Measurements from ENCODE around the gene RPS15. TPM values are rescaled to one million over a fixed set of nuclear protein-coding genes. Genes with fewer than 3 reads are reported as not detected.

RPS15 gene
- total and polyA plus RNA-seq, 2 of the 13 experiments (the other 11 are each of a cell fraction or from before 2014, with no cell fraction given) = 695 to 1,411 TPM

GRCh38 chr19:1446713-1447481 is 8.7 kb downstream of the RPS15 start (continued):
- TF ChIP-seq, protein P1, sequence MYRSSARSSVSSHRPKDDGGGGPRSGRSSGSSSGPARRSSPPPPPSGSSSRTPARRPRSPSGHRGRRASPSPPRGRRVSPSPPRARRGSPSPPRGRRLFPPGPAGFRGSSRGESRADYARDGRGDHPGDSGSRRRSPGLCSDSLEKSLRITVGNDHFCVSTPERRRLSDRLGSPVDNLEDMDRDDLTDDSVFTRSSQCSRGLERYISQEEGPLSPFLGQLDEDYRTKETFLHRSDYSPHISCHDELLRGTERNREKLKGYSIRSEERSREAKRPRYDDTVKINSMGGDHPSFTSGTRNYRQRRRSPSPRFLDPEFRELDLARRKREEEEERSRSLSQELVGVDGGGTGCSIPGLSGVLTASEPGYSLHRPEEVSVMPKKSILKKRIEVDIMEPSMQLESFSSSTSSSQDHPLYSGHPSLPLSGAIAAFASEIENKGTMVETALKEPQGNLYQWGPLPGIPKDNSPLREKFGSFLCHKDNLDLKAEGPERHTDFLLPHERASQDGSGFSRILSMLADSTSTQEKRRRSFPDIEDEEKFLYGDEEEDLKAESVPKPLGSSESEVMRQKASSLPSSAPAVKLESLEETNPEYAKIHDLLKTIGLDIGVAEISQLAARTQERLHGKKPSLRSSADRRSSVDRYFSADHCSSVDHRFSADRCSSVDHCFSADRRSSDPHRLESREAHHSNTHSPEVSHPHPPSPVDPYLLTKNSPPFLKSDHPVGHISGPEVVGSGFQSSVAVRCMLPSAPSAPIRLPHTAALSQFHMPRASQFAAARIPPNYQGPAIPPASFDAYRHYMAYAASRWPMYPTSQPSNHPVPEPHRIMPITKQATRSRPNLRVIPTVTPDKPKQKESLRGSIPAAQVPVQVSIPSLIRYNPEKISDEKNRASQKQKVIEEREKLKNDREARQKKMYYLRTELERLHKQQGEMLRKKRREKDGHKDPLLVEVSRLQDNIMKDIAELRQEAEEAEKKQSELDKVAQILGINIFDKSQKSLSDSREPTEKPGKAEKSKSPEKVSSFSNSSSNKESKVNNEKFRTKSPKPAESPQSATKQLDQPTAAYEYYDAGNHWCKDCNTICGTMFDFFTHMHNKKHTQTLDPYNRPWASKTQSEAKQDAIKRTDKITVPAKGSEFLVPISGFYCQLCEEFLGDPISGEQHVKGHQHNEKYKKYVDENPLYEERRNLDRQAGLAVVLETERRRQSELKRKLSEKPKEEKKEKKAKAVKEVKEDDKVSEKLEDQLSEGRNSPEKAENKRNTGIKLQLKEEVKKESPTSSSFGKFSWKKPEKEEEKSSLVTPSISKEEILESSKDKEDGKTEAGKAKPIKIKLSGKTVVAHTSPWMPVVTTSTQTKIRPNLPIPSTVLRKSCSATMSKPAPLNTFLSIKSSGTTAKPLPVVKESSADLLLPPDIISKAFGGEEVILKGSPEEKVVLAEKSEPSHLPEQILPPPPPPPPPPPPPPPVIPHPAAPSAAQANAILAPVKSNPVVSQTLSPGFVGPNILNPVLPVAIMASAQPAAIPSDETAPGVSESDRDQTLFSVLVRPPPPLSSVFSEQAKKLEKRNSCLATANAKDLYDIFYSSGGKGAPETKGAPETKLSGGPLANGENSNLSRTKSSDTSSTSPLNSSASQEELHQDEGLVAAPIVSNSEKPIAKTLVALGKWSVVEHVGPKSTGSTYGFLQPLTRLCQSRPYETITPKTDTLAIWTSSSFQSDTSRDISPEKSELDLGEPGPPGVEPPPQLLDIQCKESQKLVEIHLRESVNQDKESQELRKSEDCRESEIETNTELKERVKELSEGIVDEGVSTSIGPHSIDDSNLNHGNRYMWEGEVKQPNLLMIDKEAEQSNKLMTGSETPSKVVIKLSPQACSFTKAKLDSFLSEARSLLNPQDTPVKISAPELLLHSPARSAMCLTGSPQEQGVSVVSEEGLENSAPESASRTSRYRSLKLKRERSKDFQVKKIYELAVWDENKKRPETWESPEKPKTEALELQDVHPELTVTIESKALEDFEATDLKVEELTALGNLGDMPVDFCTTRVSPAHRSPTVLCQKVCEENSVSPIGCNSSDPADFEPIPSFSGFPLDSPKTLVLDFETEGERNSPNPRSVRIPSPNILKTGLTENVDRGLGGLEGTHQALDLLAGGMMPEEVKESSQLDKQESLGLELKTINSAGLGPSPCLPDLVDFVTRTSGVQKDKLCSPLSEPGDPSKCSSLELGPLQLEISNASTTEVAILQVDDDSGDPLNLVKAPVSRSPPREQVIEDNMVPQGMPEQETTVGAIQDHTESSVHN (CRISPR knock-in tag; IDR thresholded peaks at IDR 0.05) = no peak
- no peak for TF ChIP-seq ZNF160 (CRISPR knock-in tag; IDR thresholded peaks at IDR 0.05)
- no peak for TF ChIP-seq ZNF256 (CRISPR knock-in tag; conservative IDR thresholded peaks at IDR 0.05)
- TF ChIP-seq ZNF12 (CRISPR knock-in tag; IDR thresholded peaks at IDR 0.05) = no peak
- TF ChIP-seq PCBP1 (IDR thresholded peaks at IDR 0.05; ENCODE audit: borderline replicate concordance, low read depth, low read length) = no peak
- TF ChIP-seq ZNF780A (CRISPR knock-in tag; IDR thresholded peaks at IDR 0.05) = no peak
- TF ChIP-seq STAG1 (CRISPR knock-in tag; IDR thresholded peaks at IDR 0.05) = no peak
- no peak for TF ChIP-seq SOX13 (IDR thresholded peaks at IDR 0.05)
- no peak for TF ChIP-seq SOX13 (CRISPR knock-in tag; conservative IDR thresholded peaks at IDR 0.05 in 1 of 2, IDR thresholded peaks at IDR 0.05 in 1 of 2)
- TF ChIP-seq ZNF747 (CRISPR knock-in tag; IDR thresholded peaks at IDR 0.05; ENCODE audit: borderline replicate concordance) = no peak
- no peak for TF ChIP-seq CHD4 (IDR thresholded peaks at IDR 0.05; ENCODE audit: borderline replicate concordance, low read length)
- TF ChIP-seq, protein P2, sequence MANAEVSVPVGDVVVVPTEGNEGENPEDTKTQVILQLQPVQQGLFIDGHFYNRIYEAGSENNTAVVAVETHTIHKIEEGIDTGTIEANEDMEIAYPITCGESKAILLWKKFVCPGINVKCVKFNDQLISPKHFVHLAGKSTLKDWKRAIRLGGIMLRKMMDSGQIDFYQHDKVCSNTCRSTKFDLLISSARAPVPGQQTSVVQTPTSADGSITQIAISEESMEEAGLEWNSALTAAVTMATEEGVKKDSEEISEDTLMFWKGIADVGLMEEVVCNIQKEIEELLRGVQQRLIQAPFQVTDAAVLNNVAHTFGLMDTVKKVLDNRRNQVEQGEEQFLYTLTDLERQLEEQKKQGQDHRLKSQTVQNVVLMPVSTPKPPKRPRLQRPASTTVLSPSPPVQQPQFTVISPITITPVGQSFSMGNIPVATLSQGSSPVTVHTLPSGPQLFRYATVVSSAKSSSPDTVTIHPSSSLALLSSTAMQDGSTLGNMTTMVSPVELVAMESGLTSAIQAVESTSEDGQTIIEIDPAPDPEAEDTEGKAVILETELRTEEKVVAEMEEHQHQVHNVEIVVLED (CRISPR knock-in tag; IDR thresholded peaks at IDR 0.05; ENCODE audit: borderline replicate concordance) = no peak; the same call in 1 of the 2 replicates
- no peak for TF ChIP-seq SCMH1 (CRISPR knock-in tag; IDR thresholded peaks at IDR 0.05; ENCODE audit: borderline replicate concordance)
- TF ChIP-seq SNAI1 (CRISPR knock-in tag; IDR thresholded peaks at IDR 0.05; ENCODE audit: borderline replicate concordance) = peak; percentile 48; the same call in 1 of the 2 replicates
- TF ChIP-seq GATA4 (IDR thresholded peaks at IDR 0.05; ENCODE audit: borderline replicate concordance, low read depth) = no peak
- no peak for TF ChIP-seq CREB1 (IDR thresholded peaks at IDR 0.05)
- TF ChIP-seq CREB1 (CRISPR knock-in tag; IDR thresholded peaks at IDR 0.05) = no peak
- no peak for TF ChIP-seq TP53 (CRISPR knock-in tag; conservative IDR thresholded peaks at IDR 0.05)
- TF ChIP-seq AGO2 (optimal IDR thresholded peaks at IDR 0.05; ENCODE audit: low read depth, low read length) = no peak
- no peak for TF ChIP-seq TCF7 (IDR thresholded peaks at IDR 0.05; ENCODE audit: low read depth)
- peak; percentile 40; the same call in 1 of the 2 replicates for TF ChIP-seq THAP11 (CRISPR knock-in tag; IDR thresholded peaks at IDR 0.05)
- no peak for TF ChIP-seq ZBTB21 (CRISPR knock-in tag; IDR thresholded peaks at IDR 0.05)
